ENCODE data around the gene TAAR5.

DNA sequence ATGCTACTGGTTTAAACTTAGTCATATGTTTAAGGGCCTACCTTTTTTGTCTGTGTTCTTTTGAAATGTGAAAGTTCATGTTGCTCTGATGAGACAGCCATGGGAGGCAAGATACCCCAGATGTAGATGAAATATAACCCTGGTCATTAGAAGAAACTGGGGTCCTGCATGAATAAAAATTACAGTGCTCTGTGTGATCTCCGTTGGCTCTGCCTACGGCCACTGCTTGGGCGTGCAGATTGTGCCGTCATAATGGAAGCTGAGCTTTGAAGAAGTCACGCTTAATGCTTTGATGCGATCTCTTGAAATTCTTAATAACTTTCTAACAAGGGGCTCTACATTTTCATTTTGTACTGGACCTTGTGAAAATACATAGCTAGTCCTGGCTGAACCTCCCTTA is 34.6 kb upstream of the TAAR5 start, which contains the start of gene TAAR2:
- TF ChIP-seq, protein P1, sequence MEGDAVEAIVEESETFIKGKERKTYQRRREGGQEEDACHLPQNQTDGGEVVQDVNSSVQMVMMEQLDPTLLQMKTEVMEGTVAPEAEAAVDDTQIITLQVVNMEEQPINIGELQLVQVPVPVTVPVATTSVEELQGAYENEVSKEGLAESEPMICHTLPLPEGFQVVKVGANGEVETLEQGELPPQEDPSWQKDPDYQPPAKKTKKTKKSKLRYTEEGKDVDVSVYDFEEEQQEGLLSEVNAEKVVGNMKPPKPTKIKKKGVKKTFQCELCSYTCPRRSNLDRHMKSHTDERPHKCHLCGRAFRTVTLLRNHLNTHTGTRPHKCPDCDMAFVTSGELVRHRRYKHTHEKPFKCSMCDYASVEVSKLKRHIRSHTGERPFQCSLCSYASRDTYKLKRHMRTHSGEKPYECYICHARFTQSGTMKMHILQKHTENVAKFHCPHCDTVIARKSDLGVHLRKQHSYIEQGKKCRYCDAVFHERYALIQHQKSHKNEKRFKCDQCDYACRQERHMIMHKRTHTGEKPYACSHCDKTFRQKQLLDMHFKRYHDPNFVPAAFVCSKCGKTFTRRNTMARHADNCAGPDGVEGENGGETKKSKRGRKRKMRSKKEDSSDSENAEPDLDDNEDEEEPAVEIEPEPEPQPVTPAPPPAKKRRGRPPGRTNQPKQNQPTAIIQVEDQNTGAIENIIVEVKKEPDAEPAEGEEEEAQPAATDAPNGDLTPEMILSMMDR (IDR thresholded peaks at IDR 0.05): no peak
- TF ChIP-seq POLR2A (IDR thresholded peaks at IDR 0.05) (no peak), POLR2AphosphoS5 (IDR thresholded peaks at IDR 0.05) (no peak)

All from breast epithelium (tissue), 3 donors.